Fibroblast of skin of abdomen (primary cell): Measurements from ENCODE around the gene AIP.

Experiments used
- DNase-seq: peaks from one replicate; pipeline ENCODE4 v3.0.0-alpha.2; 2013

The AIP gene

GRCh38 chr11:67494371-67495233 lies 11.8 kb downstream of the AIP start:
- DNase-seq = no peak

- no peak for DNase-seq
Measured at GRCh38 chr11:67495234-67496005, 12.6 kb downstream of the AIP start.

GRCh38 chr11:67496113-67496512 lies 13.3 kb downstream of the AIP start:
- no peak for DNase-seq

GRCh38 chr11:67497656-67498291 lies 14.9 kb downstream of the AIP start:
- DNase-seq = no peak

GRCh38 chr11:67498544-67498972 lies 15.7 kb downstream of the AIP start:
- no peak for DNase-seq

GRCh38 chr11:67499808-67500483 lies 17.1 kb downstream of the AIP start:
- no peak for DNase-seq

- DNase-seq = no peak
Measured at GRCh38 chr11:67500484-67500821, 17.6 kb downstream of the AIP start.

- no peak for DNase-seq
Measured at GRCh38 chr11:67500831-67501715, 18.2 kb downstream of the AIP start.

GRCh38 chr11:67501854-67502253 lies 19.0 kb downstream of the AIP start:
- no peak for DNase-seq

GRCh38 chr11:67502328-67502979 lies 19.6 kb downstream of the AIP start:
- no peak for DNase-seq

- no peak for DNase-seq
Measured at GRCh38 chr11:67503119-67504004, 20.5 kb downstream of the AIP start.

- DNase-seq = peak; percentile 25
Measured at GRCh38 chr11:67504005-67504949, 21.5 kb downstream of the AIP start.

- DNase-seq = peak; percentile 51
Measured at GRCh38 chr11:67504950-67505581, 22.2 kb downstream of the AIP start, which contains the start of gene PITPNM1. PITPNM1 (minus strand) TSS chr11:67505363; CDS start chr11:67504180, 1,183 bp downstream.

- DNase-seq = peak; percentile 75
Measured at GRCh38 chr11:67505605-67506396, 23.0 kb downstream of the AIP start.

GRCh38 chr11:67506426-67507051 lies 23.7 kb downstream of the AIP start:
- no peak for DNase-seq

- no peak for DNase-seq
Measured at GRCh38 chr11:67507242-67507863, 24.5 kb downstream of the AIP start.
